ENCODE measurements around the gene CAMK2B.

- TF ChIP-seq, protein P1, sequence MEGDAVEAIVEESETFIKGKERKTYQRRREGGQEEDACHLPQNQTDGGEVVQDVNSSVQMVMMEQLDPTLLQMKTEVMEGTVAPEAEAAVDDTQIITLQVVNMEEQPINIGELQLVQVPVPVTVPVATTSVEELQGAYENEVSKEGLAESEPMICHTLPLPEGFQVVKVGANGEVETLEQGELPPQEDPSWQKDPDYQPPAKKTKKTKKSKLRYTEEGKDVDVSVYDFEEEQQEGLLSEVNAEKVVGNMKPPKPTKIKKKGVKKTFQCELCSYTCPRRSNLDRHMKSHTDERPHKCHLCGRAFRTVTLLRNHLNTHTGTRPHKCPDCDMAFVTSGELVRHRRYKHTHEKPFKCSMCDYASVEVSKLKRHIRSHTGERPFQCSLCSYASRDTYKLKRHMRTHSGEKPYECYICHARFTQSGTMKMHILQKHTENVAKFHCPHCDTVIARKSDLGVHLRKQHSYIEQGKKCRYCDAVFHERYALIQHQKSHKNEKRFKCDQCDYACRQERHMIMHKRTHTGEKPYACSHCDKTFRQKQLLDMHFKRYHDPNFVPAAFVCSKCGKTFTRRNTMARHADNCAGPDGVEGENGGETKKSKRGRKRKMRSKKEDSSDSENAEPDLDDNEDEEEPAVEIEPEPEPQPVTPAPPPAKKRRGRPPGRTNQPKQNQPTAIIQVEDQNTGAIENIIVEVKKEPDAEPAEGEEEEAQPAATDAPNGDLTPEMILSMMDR (IDR thresholded peaks at IDR 0.05): no peak
- TF ChIP-seq EP300 (IDR thresholded peaks at IDR 0.05) (no peak), POLR2A (IDR thresholded peaks at IDR 0.05) (no peak)
These were observed 30.9 kb downstream of the CAMK2B start for GRCh38 chr7:44294325-44295069.
